Mucosa of gallbladder (tissue), 1 donor: ENCODE measurements around the gene PTP4A2. TPM values are rescaled to one million over a fixed set of nuclear protein-coding genes. Genes with fewer than 3 reads are reported as not detected.
"Not testable (repeated sequence)": the region's sequence is repeated elsewhere in the genome, so short reads cannot be mapped to it uniquely, and the experiment has no call there.

Experiments
- DNase-seq: peaks from one replicate; pipeline ENCODE4 v3.0.0-alpha.2; 2020; ENCODE audit warnings: low spot score
- total RNA-seq: library from RNA; stranded (reverse); gene quantifications from one replicate; pipeline ENCODE4 v1.2.1, GENCODE V29; 2021
- donor health status: DM: no; HTN: no; CAD: no.

Gene PTP4A2
- total RNA-seq, 1 donor from 2014 or later: 274 TPM

DNA sequence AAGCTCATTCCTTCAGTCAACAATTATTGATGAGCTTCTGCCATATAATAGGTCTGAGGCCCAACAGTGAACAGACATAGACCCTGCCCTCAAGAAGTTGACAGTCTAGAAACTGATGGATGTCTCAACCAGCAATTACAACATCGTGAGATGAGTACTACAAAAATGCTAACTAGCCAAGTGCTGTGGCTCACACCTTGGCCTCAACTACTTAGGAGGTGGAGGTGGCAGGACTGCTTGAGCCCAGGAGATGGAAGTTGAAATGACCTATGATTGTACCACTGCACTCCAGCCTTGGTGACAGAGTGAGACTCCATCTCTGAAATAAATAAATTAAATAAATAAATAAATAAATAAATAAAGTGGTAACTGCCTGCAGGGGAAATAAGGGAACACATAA lies 11.7 kb upstream of the PTP4A2 start:
- DNase-seq: no peak

DNA sequence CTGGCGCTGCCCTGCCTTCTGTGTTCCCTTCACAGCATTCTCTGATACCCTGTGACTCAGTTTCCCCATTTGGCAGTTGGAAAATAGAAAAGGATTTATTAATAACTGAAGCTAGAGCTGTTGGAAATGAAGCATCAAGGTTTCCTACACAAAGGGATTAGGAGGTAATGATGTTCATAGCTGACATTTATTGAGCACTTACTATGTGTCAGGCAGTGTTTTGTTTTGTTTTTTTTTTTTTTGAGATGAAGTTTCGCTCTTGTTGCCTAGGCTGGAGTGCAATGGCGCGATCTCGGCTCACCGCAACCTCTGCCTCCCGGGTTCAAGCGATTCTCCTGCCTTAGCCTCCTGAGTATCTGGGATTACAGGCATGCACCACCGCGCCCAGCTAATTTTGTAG lies 7.5 kb upstream of the PTP4A2 start:
- DNase-seq: not testable (repeated sequence)

DNA sequence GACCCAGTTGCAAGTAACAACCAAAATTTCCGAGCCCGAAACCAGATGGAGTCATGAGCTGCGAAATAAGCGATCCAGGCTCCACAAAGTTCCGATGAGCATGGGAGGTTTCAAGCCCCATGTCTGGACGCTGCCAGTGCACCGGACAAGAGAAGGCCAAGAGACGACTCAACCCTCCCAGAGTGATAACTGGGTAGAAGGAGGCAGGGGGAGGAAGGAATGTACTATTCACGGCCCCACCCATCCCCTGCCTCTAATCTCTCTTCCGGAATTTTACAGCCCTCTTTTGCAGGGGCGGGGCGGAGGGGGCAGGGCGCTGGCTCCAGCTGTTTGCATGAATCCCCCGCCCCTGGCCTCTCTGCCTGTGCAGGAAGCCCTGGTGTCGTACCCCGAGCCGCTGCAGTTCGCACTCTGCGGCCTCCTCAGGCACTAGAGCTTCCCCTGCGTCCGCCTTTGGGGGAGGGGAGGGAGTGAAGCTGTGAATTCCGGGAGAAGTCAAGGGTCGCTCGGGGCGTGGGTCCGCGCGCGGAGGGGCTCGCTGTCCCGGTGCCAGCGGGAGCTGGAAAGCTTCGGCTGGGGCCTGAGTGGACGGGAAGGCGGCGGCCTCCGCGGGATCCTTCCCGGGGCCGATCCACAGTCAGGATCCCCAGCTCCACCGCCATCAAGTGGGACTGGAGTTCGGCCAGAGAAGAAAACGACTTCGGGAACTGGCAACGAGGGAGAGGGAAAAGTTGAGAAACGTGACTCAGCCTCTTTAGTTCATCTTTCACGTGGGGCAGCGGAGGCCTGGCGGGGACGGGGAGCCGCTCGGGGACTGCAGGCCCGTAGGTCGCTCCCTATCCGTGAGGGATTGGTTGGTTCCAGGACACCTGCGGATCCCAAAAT lies 6.3 kb upstream of the PTP4A2 start:
- DNase-seq: peak; percentile 86

DNA sequence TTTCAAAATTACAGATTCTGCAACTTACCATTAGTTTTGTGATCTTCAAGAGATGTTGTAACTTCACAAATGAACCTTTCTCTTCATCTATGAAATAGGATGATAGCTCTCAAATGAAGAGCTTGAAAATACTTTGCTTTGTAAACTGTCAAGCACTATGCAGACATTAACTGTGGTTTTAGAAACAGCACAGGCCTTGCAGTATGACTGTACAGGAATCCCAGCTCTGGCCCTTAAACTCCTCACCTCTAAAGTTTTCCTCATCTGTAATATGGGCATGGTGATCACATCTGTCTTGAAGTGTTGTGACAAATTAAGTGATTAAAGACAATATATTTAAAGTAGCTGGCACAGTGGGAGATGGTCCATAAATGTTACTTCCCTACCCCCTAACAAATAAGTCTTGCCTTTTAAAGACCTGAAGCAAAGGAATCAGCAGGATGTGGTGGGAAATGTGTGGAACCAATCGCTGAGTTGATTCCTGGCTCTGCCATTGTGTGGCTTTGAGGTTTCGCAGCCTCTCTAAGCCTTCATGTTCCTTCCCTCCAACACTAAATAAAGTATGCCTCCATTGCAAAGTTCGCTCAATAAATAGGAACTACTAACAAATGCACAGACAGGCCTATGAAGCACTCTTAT lies 5.5 kb upstream of the PTP4A2 start:
- no peak for DNase-seq

DNA sequence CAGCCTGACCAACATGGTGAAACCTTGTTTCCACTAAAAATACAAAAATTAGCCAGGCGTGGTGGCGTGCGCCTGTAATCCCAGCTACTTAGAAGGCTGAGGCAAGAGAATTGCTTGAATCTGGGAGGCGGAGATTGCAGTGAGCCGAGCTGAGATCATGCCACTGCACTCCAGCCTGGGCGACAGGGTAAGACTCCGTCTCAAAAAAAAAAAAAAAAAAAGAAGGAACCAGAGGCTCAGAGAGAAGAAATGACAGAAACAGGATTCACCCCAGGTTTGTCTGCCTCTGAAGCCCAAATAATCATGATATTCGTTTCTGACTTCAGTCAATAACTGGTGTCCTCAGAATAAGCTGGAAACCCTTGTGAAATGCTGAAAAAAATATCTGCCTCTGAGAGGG lies 3.9 kb upstream of the PTP4A2 start:
- not testable (repeated sequence) for DNase-seq

DNA sequence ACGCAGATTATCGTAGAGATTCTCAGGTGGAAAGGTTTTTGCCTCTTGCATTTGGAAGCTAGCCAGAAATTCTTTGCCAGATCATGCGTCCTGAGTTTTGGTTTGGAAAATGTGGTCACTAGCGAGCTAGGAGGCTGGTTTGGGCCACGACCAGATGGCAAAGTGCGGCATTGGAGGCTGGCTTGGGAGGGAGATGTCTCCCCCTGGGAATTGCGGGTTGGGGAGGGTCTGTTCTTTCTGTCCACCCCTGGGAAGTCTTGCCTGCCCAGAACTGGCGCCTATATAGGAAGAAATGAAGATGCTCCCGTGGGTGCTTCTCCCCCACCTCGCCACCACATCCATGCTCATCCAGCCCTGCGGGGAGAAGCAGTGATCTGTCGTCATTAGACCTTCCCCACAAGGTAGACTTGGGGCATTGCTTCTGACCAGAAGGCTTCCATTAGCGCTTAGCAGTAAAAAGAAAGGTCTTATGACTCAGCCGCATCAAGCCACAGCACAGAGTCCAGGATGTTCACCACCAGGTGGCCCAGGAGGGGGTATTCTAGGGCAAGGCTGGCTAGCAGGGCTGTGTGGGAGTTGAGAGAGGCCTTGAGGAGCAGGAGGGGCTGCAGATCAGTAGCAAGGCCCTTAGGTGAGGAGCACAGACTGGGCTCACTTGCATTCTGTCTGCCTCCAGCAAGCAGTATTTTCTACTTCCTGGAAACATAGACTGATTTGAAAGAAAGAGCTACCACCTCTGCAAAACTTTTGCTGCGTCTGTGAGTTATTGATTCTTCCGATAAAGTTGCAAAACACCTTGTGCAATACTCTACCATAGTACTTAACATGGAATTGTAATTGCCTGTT lies 1.5 kb upstream of the PTP4A2 start:
- peak; percentile 65 for DNase-seq

DNA sequence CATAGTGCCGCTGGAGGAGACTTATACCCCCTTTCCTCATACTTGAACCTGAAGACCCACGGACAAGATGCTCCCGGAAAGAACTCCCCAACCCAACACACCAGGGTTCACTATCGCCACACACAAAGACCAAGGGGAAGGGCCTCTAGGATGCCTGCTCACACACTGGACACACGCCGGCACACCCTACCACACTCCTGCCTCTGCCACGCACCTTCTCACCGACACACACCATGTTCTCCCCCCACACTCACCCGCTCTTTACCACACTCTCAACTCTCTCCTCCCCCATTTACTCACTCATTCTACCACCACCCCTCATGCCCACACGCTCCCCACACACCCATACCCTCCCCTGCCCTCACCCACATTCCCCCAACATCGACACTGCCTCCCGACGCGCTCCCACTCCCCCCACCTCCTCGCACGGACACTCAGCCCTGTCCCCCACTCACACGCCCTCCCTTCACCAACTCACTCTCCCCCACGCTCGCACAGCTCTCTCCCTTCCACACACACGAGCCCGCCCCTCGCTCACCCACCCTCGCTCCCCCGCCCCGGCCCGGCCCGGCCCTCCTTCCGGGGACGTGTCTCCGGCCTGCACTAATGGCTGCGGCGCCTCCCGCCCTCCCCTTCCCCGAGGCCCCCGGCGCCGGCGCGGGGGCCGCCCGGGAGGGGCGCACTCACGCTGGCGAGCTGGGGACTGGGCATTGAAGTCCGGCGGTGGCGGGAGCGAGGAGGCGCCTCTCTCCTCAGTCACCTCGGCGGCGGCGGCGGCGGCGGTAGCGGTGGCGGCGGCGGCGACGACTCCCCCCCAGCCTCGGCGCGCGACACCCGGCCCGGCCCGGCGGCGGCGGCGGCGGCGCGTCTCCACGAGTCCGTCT lies 626 bp downstream of the PTP4A2 start:
- DNase-seq: peak; percentile 72

DNA sequence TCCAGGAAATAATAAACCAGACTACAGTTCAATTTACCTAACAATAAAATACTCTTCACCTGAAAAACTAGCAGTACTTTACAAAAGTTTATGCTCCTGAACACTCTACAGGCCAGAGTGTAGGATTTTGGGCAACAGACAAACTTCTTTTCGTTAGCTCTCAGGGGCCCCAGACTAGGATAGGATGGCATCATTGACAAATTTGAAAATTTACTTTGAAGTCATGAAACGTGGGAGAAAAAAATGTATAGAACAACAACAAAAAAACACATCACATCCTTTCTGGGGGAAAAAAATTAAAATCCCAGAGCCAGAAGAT lies 1.2 kb downstream of the PTP4A2 start:
- DNase-seq: no peak

DNA sequence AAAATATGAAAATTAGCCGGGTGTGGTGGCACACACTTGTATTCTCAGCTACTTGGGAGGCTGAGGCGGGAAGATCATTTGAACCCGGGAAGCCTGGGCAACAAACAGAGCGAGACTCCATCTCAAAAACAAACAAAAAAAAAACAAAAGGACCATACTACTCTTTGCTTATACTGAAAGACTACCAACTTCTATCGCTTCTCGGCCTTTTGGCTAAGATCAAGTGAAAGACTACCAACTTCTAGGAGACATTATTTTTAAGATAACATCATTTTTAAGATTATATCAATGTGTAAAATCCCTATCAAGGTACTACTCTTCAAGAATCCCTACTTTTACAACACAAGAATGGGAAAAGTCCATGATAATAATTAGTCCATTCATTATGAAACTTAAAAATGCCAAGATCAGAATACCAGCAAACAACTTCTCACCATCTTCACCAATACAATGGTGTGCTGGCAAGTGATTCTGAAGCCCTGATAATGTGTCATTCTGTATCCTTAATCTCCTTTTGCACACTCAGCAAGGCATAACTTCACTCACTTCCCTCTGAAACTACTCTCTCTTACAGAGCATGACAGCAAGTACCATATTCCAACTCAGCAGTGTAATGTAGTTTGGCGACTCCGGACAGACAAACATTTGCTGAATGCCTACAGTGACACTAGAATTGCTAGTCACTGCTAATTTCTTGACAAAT lies 1.7 kb downstream of the PTP4A2 start:
- DNase-seq: no peak

DNA sequence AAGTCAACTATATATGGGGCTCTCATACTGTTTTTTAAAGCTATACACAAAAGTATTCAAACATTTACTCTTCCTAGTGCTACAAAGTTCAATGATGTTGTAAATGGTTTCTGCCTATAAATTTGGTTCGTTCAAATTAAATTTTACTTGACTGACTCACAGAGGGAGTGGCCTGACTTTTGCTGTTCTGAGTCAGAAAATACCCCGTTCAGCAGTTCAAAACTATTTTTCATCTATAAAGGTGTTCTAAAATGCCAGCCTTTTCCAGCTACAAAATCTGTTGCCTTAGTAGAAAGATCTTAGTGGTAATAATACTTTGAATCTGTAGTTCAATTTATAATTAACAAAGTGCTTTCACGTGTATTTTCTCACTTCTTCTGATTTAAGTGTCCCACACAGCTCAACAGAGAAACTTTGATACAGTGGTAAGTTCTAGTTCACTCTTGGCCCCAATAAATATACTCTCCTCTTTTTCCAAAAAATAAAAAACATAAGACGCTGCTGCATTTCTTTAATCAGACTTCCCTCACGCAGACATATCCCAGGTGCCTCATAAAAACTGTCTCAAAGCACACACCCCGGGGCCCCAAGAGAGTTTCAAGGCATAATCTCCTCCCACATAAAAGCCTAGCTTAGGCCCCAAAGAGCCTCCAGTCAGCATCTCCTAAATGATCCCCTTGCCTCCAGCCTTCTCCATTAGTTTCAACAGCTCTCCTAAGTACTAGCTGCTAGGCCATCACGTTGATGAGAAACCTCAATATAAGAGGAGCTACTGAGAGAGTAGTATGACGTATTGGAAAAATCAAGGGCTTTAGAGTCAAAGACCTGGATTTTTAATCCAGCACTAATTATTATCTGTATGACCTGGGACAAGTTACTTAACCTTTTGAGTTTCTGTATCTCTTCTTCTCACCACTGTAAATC lies 3.2 kb downstream of the PTP4A2 start:
- DNase-seq: no peak

DNA sequence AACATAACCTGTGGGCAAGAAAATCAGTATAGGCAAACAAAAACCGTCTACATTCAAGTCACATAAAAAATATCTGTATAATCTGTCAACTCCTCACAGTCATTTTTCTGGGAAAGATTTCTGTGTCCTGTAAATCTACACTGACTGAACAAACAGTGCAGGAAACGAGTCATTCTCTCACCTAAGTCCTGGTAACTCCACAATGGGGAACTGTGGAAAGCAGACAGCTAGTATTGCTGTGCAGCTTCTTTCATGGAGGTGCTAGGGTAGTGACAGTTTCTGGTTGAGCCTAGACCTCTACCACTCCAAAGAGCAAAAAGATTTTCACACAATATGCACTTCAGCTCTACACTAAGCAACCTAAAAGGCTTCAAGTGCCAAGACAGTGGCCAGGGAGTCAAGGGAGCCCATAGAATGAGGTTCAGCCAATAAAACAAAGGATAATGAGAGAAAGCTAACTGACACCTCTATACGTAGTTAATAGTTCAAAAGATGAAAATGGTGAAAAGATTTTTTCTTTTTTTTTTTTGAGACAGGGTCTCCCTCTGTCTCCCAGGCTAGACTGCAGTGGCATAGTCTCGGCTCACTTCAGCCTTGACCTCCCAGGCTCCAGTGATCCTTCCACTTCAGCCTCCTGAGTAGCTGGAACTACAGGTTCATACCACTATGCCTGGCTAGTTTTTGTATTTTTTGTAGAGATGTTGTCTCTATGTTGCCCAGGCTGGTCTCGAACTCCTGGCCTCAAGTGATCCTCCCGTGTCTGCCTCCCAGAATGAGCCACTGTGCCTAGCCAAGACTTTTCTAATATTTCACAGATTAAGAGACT lies 5.5 kb downstream of the PTP4A2 start:
- no peak for DNase-seq

DNA sequence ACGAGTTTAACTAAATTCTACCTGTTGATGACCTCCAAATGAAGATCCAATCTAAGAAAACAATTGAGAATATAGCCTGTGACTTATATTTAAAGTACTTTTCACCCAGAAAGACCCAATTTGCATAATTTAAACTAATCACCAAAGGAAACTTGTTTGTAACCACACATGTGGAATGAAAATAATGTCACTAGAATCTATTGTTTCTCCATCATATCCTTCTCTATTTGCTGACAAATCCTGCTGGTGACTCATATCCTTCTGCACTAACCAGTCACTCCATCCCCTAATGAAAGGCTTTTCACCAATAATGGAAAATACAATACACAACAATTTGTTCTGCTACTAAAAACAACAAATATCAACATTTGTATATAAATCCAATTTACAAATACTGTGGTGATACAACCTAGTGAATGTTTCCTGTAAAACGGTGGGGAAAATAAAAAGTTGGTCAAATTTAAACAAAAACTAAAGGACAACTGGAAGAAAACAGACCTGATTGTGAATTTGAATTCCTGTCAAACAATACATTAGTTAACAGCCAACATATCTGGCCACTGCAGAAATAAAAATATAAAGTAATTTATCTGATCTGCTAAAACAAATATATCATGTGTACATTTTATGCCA lies 6.5 kb downstream of the PTP4A2 start:
- DNase-seq: no peak

DNA sequence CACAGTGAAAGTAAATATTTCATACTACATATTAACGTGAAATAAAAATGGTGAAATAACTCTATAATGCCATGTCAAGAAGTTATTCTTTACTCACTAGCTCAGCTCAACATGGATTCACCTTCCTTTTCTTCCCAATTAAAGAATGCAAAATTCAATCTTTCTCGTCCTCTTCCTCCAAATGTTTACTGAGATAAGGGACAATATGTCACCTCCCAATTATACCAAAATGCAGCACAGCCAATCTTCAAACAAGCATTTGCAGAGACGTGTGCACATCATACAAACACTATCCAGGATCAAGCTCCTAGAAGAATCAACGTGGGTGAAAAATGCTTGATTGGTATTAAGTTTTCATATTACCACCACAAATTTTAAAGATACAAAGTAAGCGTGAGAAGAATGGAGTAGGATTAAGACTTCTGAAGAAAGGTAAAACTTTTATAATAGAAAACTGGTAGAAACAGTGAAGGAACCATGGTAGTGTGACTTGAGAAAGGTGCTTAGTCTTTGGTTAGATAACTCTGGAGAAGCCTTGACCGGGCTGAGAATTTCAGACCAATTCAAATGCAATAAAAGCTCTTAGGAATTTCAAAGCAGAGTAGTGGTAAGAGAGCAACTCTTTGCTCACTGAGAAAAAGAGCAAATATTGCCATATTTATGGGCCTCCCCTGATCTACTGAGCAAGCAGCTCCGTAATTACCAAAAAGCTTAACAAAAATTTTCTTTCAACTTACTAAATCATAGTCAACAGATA lies 7.2 kb downstream of the PTP4A2 start:
- no peak for DNase-seq

DNA sequence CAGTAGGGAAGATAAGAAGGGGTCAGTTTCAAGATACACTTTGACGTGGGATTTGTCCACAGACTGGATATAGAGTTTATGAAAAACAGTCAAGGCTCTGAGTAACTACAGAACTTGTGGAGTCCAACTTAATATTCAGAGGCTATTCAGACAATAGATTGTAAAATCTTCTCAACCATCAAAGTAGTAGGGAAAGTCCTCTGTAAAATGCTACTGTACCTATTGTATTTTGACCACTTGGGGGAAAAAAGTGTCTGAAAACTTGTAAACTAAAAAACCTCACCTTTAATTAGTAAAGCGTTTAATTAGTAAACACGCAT lies 10.5 kb downstream of the PTP4A2 start:
- DNase-seq: no peak

DNA sequence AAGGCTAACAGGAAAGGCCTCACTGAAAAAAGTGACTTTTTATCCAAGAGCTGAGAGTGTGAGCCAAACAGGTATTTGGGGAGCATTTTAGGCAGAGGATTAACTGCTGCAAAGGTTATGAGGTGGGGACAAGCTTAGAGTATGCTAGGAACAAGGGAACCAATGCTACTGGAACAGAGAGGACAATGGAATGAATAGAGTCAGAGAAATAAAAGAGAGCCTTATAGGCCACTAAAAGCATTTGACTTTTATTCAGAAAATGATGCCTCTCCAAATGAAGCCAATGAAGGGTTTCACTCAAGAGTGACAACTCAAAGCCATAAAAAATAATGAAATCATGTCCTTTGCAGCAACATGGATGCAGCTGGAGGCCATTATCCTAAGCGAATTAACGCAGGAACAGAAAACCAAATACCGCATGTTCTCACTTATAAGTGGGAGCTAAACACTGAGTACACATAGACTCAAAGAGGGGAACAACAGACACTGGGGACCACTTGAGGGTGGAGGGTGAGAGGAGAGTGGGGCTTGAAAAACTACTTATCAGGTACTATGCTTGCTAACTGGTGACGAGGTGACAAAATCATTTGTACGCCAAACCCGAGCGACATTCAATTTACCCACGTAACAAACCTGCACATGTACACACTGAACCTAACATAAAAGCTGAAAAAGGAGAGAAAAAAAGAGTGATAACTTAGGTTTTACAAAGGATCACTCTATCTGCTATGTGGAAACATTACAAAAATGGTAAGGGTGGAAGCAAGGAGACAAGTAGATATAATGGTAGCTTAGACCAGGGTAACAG lies 11.1 kb downstream of the PTP4A2 start:
- no peak for DNase-seq

DNA sequence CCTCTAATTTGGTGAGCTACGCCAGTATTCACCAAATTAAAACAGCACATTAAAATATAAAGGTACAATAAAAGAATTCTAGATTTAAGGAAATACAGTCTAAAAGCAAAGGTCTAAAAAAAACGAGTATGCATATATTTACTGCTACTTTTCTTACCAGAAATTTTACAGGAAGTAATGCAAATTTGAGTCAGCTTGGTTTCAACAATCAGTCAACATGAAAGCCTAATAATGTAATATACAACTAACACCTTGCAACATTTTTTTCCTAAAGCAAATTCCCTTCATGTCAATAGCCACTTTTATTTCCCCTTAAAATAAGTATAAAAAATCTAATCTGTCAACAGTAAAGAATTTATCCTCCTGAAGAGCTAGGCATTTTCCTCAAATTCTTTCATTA lies 11.9 kb downstream of the PTP4A2 start:
- DNase-seq: no peak

DNA sequence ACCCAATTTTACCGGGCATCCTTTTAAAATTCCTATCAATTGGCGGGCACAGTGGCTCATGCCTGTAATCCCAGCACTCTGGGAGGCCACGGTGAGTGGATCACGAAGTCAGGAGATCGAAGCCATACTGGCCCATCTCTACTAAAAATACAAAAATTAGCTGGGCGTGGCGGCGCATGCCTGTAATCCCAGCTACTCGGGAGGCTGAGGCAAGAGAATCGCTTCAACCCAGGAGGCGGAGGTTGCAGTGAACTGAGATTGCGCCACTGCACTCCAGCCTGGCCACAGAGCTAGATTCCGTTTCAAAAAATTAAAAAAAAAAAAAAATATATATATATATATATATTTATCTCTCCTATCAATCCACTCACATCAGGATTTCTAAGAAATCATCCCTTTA lies 12.3 kb downstream of the PTP4A2 start:
- DNase-seq: not testable (repeated sequence)
